PC-3 (cell line): Measurements from ENCODE around the gene POLR2B. TPM values are rescaled to one million over a fixed set of nuclear protein-coding genes. Genes with fewer than 3 reads are reported as not detected.

Experiments used
- ATAC-seq: fragments of 200-7000 bp; cut with Tn5 transposase; 2 replicates; pipeline ENCODE4 v1.9.1; 2020; ENCODE audit warnings: mild to moderate bottlenecking, moderate library complexity
- BruUV-seq: library from RNA; stranded (reverse); fragments of 400-500 nt; replicated peaks from 2 replicates; lab custom pipeline; 2021; lab: Mats Ljungman, UMichigan
- CTCF ChIA-PET: fragments of 300-600 bp; sonication (Branson Sonifier 250); formaldehyde crosslinking; loops from one replicate; lab custom pipeline; 2022; ENCODE audit warnings: antibody characterized with exemption; lab: Charles Lee
- POLR2A ChIA-PET: fragments of 300-600 bp; sonication (Branson Sonifier 250); formaldehyde crosslinking; loops from one replicate; lab custom pipeline; 2022; ENCODE audit warnings: antibody characterized with exemption; ENCODE audit not compliant: unreplicated experiment; lab: Charles Lee
- DNase-seq: peaks from one replicate; pipeline ENCODE4 v3.0.0-alpha.2; 2015
- H2AFZ ChIP-seq: fragments of 300-600 bp; sonication (generic); 2 replicates; pipeline ENCODE4 v1.6.0; 2016; ENCODE audit warnings: antibody characterized with exemption, low read length
- H3F3A ChIP-seq: fragments of 300-600 bp; sonication (generic); one replicate; pipeline ENCODE4 v1.6.0; 2017; ENCODE audit warnings: antibody characterized with exemption, low read length, control low read depth, mild to moderate bottlenecking; ENCODE audit not compliant: unreplicated experiment
- H3K27ac ChIP-seq: fragments of 300-600 bp; sonication (generic); 2 replicates; pipeline ENCODE4 v1.5.1; 2016; ENCODE audit warnings: mild to moderate bottlenecking, low read length
- H3K27me3 ChIP-seq: fragments of 300-600 bp; sonication (generic); 2 replicates; pipeline ENCODE4 v1.6.1; 2016; ENCODE audit warnings: low read length, mixed read lengths
- H3K36me3 ChIP-seq: fragments of 300-600 bp; sonication (generic); 2 replicates; pipeline ENCODE4 v1.6.1; 2016; ENCODE audit warnings: low read depth, mixed run types, low read length, mixed read lengths
- H3K4me1 ChIP-seq: fragments of 300-600 bp; sonication (generic); 2 replicates; pipeline ENCODE4 v1.5.1; 2016; ENCODE audit warnings: low read length; ENCODE audit not compliant: insufficient read depth
- H3K4me2 ChIP-seq: fragments of 300-600 bp; sonication (generic); 2 replicates; pipeline ENCODE4 v1.6.0; 2016; ENCODE audit warnings: low read length
- H3K4me3 ChIP-seq: fragments of 300-600 bp; sonication (generic); 2 replicates; pipeline ENCODE4 v1.5.1; 2016; ENCODE audit warnings: mild to moderate bottlenecking, low read length, mixed read lengths
- H3K79me2 ChIP-seq: fragments of 300-600 bp; sonication (generic); 2 replicates; pipeline ENCODE4 v1.6.1; 2017; ENCODE audit warnings: low read length, mixed read lengths
- H3K9ac ChIP-seq: fragments of 300-600 bp; sonication (generic); 2 replicates; pipeline ENCODE4 v1.6.0; 2016; ENCODE audit warnings: mild to moderate bottlenecking, low read length
- H3K9me2 ChIP-seq: fragments of 300-600 bp; sonication (generic); replicated peaks from 2 replicates; pipeline ENCODE4 v1.6.1; 2016; ENCODE audit warnings: mixed run types, low read length, mixed read lengths
- H3K9me3 ChIP-seq: fragments of 300-600 bp; sonication (generic); 2 replicates; pipeline ENCODE4 v1.6.1; 2016; ENCODE audit warnings: low read length, mixed read lengths
- H4K20me1 ChIP-seq: fragments of 300-600 bp; sonication (generic); 2 replicates; pipeline ENCODE4 v1.6.1; 2016; ENCODE audit warnings: low read length, mixed read lengths
- CTCF ChIP-seq: fragments of 300-600 bp; sonication (generic); conservative IDR thresholded peaks from 2 replicates; pipeline ENCODE4 v1.5.1; 2017; ENCODE audit warnings: antibody characterized with exemption, low read depth, mild to moderate bottlenecking, low read length
- EZH2 ChIP-seq: fragments of 300-600 bp; sonication (generic); IDR thresholded peaks from one replicate; pipeline ENCODE4 v1.6.1; 2017; ENCODE audit warnings: antibody characterized with exemption, mild to moderate bottlenecking, low read length; ENCODE audit not compliant: unreplicated experiment
- EZH2phosphoT487 ChIP-seq: fragments of 300-600 bp; sonication (generic); IDR thresholded peaks from 2 replicates; pipeline ENCODE4 v1.6.1; 2018; ENCODE audit warnings: mild to moderate bottlenecking, antibody characterized with exemption, low read length, borderline replicate concordance
- intact Hi-C: fragments of 100-400 bp; cut with micrococcal nuclease; formaldehyde crosslinking; loops from 2 replicates; pipeline ENCODE4 v1.9.0; 2023
- total RNA-seq: library from RNA; depleted of rRNA; stranded (reverse); fragments of >200 nt; gene quantifications from 2 replicates; pipeline ENCODE4 v1.2.3, GENCODE V29; 2014

Gene POLR2B
- total RNA-seq, 1 experiment from 2014 or later: 190 TPM

GRCh38 chr4:56981795-56982201 is 3.1 kb downstream of the POLR2B start:
- POLR2A ChIA-PET: interaction anchor here (0.6 kb wide), 1 partner anchor 1523 kb away, joined by 3 read pairs; no protein-coding TSS in a partner anchor
- H3K4me3 ChIP-seq: peak overlapping the region; percentile 98
- H3K4me1 ChIP-seq: peaks cover 26% of the 10 kb centered on the region
- peaks cover 88% of the 10 kb centered on the region for H3K79me2 ChIP-seq
- no peak overlapping the region for H3K27ac ChIP-seq
- no peak overlapping the region for H2AFZ ChIP-seq
- H3K4me2 ChIP-seq: peak overlapping the region; percentile 97
- no peaks in the 10 kb centered on the region for H3K27me3 ChIP-seq
- intact Hi-C loops: no loop called here
- no TSS peak for BruUV-seq
- CTCF ChIA-PET: no interaction called here
- H3F3A ChIP-seq: no peaks in the 10 kb centered on the region
- ATAC-seq (no peak), DNase-seq (peak; percentile 15)
- peaks cover 26% of the 10 kb centered on the region for H3K36me3 ChIP-seq
- H3K9me2 ChIP-seq: no peaks in the 10 kb centered on the region
- H3K9ac ChIP-seq: no peak overlapping the region
- H4K20me1 ChIP-seq: peaks cover 45% of the 10 kb centered on the region
- no peaks in the 10 kb centered on the region for H3K9me3 ChIP-seq
- no peak for TF ChIP-seq EZH2
- no peak for TF ChIP-seq EZH2phosphoT487
- TF ChIP-seq CTCF: no peak

- Histone ChIP-seq H3K9me3 (no peaks in the 10 kb centered on the region), H3K27ac (no peak overlapping the region), H3K79me2 (peaks cover 93% of the 10 kb centered on the region), H2AFZ (no peak overlapping the region), H3K4me3 (no peak overlapping the region), H3K9ac (no peak overlapping the region), H3K4me1 (peaks cover 10% of the 10 kb centered on the region), H4K20me1 (peaks cover 49% of the 10 kb centered on the region), H3F3A (no peaks in the 10 kb centered on the region), H3K36me3 (peaks cover 61% of the 10 kb centered on the region), H3K9me2 (no peaks in the 10 kb centered on the region), H3K4me2 (no peak overlapping the region), H3K27me3 (no peaks in the 10 kb centered on the region)
- CTCF ChIA-PET: no interaction called here
- TF ChIP-seq CTCF: no peak
- TF ChIP-seq EZH2: no peak
- no peak for TF ChIP-seq EZH2phosphoT487
- no TSS peak for BruUV-seq
- POLR2A ChIA-PET: no interaction called here
- intact Hi-C loops: no loop called here
- DNase-seq (no peak), ATAC-seq (no peak)
Measured at GRCh38 chr4:56986192-56986591, 7.5 kb downstream of the POLR2B start.

- H3K36me3 ChIP-seq: peaks cover 65% of the 10 kb centered on the region
- peaks cover 2% of the 10 kb centered on the region for H3K4me1 ChIP-seq
- CTCF ChIA-PET: no interaction called here
- H4K20me1 ChIP-seq: peaks cover 45% of the 10 kb centered on the region
- peaks cover 93% of the 10 kb centered on the region for H3K79me2 ChIP-seq
- no TSS peak for BruUV-seq
- no peak overlapping the region for H2AFZ ChIP-seq
- H3K4me2 ChIP-seq: no peak overlapping the region
- DNase-seq (no peak), ATAC-seq (no peak)
- intact Hi-C loops: no loop called here
- H3K9me2 ChIP-seq: no peaks in the 10 kb centered on the region
- no peaks in the 10 kb centered on the region for H3F3A ChIP-seq
- no peaks in the 10 kb centered on the region for H3K27me3 ChIP-seq
- H3K9ac ChIP-seq: no peak overlapping the region
- no peak for TF ChIP-seq EZH2
- TF ChIP-seq CTCF: no peak
- TF ChIP-seq EZH2phosphoT487: no peak
- POLR2A ChIA-PET: no interaction called here
- no peak overlapping the region for H3K27ac ChIP-seq
- H3K4me3 ChIP-seq: no peak overlapping the region
- H3K9me3 ChIP-seq: no peaks in the 10 kb centered on the region
Measured at GRCh38 chr4:56986952-56987351, 8.3 kb downstream of the POLR2B start.
